IMR-90 (cell line): ENCODE results near the gene TPT1.

Experiments used
- POLR2A ChIP-seq: IDR thresholded peaks from 2 replicates; pipeline ENCODE4 v1.6.1; 2012; ENCODE audit warnings: mild to moderate bottlenecking, low read depth, low read length
- RCOR1 ChIP-seq: IDR thresholded peaks from 2 replicates; pipeline ENCODE4 v1.6.1; 2012; ENCODE audit warnings: mild to moderate bottlenecking, low read length, improper control_type of control experiment; ENCODE audit not compliant: insufficient replicate concordance
- RFX5 ChIP-seq: IDR thresholded peaks from 2 replicates; pipeline ENCODE4 v1.8.0; 2012; ENCODE audit warnings: low read depth, mild to moderate bottlenecking, low read length, moderate library complexity
- TF ChIP-seq, protein P1 (sequence below): conservative IDR thresholded peaks from 2 replicates; pipeline ENCODE4 v1.5.1; 2012; ENCODE audit warnings: mild to moderate bottlenecking, low read depth, low read length, improper control_type of control experiment

DNA sequence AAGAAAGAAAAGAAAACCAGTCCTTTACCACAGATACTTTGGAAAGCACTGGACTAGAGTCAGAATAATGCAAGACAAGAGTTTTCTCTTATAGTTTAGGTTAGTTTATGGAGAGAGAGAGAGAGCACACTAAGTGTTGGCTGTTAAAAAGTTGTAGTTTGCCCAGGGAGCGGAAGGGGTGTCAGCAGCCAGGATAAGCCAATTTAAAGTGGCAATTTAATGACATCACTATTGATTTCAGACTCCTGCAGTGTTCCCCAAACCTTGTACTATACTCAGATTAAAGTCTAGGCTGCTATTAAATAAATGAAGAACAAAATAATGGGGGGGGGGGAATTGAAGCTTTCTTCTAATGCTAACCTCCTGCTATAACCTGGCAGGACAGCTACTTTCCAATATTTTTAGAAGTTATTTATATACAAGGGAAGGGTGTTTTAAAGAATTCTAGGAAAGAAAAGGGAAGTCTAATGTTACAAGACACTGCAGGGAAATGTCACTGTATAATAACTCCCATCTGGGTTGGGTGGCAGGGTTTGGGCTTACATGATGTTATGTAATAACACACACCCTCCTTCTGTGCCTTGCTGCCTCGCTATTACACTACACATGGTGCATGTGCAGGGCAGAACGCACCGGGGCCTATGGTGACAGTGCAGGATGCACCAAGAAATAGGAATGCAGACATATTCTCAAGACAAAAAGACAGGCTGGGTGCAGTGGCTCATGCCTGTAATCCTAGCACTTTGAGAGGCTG, 19.9 kb downstream of the TPT1 start:
- TF ChIP-seq, protein P1, sequence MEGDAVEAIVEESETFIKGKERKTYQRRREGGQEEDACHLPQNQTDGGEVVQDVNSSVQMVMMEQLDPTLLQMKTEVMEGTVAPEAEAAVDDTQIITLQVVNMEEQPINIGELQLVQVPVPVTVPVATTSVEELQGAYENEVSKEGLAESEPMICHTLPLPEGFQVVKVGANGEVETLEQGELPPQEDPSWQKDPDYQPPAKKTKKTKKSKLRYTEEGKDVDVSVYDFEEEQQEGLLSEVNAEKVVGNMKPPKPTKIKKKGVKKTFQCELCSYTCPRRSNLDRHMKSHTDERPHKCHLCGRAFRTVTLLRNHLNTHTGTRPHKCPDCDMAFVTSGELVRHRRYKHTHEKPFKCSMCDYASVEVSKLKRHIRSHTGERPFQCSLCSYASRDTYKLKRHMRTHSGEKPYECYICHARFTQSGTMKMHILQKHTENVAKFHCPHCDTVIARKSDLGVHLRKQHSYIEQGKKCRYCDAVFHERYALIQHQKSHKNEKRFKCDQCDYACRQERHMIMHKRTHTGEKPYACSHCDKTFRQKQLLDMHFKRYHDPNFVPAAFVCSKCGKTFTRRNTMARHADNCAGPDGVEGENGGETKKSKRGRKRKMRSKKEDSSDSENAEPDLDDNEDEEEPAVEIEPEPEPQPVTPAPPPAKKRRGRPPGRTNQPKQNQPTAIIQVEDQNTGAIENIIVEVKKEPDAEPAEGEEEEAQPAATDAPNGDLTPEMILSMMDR = no peak
- no peak for TF ChIP-seq RCOR1
- no peak for TF ChIP-seq POLR2A
- TF ChIP-seq RFX5 = no peak
